ENCODE data around the gene TMEM131L.

TMEM131L gene

DNA sequence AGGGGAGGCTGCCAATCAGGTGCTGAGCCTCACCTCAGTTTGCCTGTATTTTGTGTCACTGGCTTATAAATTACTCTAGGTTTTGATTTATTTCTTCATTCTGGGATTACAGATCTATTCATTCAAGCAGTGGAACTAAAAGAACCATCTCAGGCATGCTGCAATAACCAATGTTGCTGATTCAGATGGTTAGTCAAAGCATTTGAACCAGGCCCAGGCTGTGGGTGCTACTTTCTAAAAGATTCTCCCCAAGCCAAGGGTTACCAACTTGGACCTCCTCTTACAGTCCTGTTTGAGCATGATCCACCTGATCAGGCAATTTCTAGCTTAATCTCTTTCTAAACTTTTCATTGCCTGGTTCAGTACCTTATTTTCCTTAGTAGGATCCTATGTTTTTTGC lies 67.2 kb downstream of the TMEM131L start:
- TF ChIP-seq, protein P1, sequence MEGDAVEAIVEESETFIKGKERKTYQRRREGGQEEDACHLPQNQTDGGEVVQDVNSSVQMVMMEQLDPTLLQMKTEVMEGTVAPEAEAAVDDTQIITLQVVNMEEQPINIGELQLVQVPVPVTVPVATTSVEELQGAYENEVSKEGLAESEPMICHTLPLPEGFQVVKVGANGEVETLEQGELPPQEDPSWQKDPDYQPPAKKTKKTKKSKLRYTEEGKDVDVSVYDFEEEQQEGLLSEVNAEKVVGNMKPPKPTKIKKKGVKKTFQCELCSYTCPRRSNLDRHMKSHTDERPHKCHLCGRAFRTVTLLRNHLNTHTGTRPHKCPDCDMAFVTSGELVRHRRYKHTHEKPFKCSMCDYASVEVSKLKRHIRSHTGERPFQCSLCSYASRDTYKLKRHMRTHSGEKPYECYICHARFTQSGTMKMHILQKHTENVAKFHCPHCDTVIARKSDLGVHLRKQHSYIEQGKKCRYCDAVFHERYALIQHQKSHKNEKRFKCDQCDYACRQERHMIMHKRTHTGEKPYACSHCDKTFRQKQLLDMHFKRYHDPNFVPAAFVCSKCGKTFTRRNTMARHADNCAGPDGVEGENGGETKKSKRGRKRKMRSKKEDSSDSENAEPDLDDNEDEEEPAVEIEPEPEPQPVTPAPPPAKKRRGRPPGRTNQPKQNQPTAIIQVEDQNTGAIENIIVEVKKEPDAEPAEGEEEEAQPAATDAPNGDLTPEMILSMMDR (IDR thresholded peaks at IDR 0.05; ENCODE audit: low read depth, low read length), result no peak
- in situ Hi-C loops (cut with HindIII; ENCODE audit: low sequenced_read_pairs), result no loop called here
- H3K4me3 ChIP-seq (ENCODE audit: low read depth, low read length), result no peak overlapping the region
- no peak for DNase-seq (ENCODE audit: low read depth, low spot score)

DNA sequence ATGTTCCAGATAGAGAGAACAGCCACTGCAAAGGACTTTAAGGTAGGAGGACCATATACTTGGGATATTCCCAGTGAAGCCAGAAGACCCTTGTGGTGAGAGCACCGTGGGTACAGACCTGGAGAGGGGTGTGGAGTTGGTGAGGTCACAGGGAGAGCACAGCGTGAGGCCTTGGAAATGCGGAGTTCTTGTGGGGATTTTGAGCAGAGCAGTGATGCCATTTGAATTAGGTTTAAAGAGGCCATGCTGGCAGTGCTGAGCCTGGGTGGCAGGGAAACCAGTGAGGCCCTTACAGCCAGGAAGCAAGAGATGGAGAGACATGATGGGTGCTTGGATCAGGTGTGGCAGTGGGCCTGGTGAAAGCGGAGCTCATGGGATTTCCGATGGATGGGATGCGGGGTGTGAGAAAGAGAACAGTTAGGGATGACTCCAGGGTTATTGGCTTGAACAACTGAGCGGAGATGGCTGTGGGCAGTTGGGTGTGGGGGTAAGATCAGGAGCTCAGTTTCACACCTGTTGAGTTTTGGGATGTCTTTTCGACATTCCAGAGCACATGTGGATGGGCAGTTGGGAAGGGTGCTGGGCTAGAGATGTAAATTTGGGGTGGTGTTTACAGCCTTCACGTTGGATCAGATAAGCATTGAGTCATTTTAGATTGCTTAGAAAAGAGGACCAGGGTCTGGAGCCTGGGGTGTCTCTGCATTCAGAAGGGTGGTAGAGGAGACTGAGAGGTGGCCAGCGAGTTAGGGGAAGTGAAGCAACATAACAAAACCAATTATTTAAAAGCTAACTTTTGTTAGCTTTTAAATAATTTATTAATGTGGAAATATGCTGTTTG lies 68.9 kb downstream of the TMEM131L start:
- in situ Hi-C loops (cut with HindIII; ENCODE audit: low sequenced_read_pairs), result no loop called here
- TF ChIP-seq, protein P1 (IDR thresholded peaks at IDR 0.05; ENCODE audit: low read depth, low read length), result no peak
- DNase-seq (ENCODE audit: low read depth, low spot score), result no peak
- H3K4me3 ChIP-seq (ENCODE audit: low read depth, low read length), result no peak overlapping the region

DNA sequence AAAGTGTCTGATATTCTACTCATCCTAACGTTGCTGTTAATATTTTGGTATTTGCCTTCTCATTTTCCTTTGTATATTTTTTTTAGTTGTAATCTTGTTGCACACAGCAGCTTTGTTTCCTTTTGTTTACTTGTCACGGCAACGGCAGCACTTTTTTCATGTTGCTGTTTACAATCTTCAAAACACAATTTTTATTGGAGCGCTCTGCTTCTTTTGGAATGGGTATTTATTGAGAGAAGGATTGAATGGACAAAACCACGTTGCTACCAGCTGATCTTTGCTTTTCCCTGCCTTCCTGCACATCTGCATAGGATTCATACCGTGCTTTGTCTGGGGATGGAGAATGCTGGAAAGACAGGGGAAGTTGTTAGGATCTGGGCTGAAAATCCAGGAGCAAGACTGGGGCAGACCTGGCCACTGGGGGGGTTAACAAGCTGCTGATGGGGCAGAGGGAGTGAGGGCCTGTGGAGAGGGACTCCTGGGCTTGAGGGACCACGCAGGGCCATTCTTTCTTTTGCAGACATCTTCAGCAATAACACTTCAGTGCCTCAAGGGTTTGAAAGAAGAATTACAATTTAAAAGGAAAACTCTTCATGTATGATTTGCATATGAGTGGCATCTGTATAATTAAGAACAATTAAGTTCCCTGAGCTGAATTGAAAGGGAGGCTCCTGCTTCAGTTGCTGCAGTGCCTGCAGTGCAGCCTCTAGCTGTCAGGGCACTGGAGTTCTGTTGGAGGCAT lies 69.8 kb downstream of the TMEM131L start:
- H3K4me3 ChIP-seq (ENCODE audit: low read depth, low read length), result no peak overlapping the region
- TF ChIP-seq, protein P1 (IDR thresholded peaks at IDR 0.05; ENCODE audit: low read depth, low read length), result peak; percentile 2
- no peak for DNase-seq (ENCODE audit: low read depth, low spot score)

DNA sequence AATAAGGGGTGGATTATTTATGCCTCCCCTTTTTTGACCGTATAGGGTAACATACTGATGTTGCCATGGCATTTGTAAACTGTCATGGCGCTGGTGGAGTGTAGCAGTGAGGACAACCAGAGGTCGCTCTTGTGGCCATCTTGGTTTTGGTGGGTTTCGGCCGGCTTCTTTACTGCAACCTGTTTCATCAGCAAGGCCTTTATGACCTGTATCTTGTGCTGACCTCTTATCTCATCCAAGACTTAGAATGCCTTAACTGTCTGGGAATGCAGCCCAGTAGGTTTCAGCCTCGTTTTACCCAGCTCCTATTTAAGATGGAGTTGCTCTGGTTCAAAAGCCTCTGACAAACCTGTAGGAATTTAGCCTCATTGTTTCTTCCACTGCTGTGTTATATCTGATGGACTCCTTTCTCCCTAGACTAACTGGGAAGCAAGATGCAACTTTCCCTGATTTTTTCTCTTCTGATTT lies 71.4 kb downstream of the TMEM131L start:
- in situ Hi-C loops (cut with HindIII; ENCODE audit: low sequenced_read_pairs), result no loop called here
- DNase-seq (ENCODE audit: low read depth, low spot score), result no peak
- no peak overlapping the region for H3K4me3 ChIP-seq (ENCODE audit: low read depth, low read length)
- TF ChIP-seq, protein P1 (IDR thresholded peaks at IDR 0.05; ENCODE audit: low read depth, low read length), result no peak

More for the DNA sequence above, 69.8 kb downstream of the TMEM131L start:
- in situ Hi-C loops (cut with HindIII; ENCODE audit: low sequenced_read_pairs), result no loop called here

DNA sequence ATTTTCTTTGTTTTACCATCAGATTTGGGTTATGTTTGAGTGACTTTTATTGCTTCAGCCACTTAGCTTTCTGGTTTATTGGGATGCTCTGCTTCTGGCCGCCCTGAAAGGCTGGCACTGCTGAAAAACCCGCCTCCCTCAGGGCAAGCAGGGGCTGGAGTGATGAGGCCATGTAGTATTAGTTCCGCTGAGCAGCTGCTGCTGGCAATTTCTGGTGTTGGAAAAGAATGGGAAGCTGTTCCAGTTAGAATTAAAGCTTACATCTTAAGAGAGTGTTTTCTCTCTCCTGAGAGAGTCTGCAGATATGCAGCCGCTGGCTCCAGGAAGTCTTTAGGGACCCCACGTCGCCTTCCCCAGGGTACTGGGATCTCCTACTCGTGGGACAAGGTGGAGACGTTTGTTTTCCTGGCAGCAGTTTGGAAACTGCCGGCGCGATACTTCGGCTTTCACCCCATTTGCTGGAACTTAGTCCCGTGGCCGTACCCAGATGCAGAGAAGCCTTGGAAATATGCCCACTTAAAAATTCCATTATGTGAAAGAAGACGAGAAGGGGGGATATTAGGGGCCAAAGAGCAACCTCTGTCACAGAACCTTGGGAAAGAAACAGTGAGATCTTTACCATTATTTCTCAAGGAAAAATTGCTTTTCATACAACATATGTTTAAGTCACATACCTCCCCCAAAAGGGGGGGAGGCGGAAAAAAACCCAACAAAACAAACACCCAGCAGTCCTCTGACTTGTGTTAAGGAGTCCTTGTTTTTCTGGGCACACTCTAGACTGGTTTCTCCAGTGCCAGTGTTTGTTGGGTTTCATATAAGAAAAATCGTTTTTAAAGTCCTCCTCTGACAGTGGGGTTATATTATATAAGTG lies 72.6 kb downstream of the TMEM131L start:
- peak overlapping the region; percentile 1 for H3K4me3 ChIP-seq (ENCODE audit: low read depth, low read length)
- TF ChIP-seq, protein P1 (IDR thresholded peaks at IDR 0.05; ENCODE audit: low read depth, low read length), result no peak
- in situ Hi-C loops (cut with HindIII; ENCODE audit: low sequenced_read_pairs), result no loop called here
- peak; percentile 38 for DNase-seq (ENCODE audit: low read depth, low spot score)

DNA sequence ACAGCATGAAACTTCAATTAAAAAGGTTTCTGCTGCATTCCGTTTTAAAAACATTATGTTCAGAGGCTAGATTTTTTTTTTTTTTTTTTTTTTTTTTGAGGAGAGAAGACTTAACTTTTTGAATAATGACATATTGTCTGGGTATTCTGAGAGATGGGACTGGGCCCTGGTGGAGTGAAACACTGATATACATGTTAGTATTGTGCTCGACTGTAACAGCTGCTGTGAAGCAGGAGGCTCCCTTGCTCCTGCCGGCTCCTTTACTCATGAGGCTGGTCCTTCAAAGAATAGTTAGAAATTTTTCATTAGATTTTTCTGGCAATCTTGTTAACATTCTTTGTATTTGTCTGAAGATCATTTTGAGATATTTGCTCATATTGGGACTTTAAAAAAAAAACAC lies 73.3 kb downstream of the TMEM131L start:
- in situ Hi-C loops (cut with HindIII; ENCODE audit: low sequenced_read_pairs), result no loop called here
- TF ChIP-seq, protein P1 (IDR thresholded peaks at IDR 0.05; ENCODE audit: low read depth, low read length), result no peak
- no peak for DNase-seq (ENCODE audit: low read depth, low spot score)
- no peak overlapping the region for H3K4me3 ChIP-seq (ENCODE audit: low read depth, low read length)
